Measurements from ENCODE around the gene CHMP2A.

DNA sequence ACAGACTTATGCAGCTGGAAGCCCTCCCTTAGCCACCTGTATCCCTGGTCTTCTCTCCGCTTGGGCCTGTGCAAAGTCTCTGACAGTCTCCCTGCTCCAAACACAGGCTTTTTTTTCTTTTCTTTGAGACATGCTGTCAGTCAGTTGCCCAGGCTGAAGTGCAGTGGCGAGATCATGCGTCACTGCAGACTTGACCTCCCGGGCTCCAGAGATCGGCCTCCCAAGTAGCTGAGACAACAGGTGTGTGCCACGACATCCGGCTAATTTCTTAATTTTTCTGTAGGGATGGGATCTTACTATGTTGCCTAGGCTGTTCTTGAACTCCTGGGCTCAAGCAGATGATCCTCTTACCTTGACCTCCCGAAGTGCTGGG, 16.7 kb upstream of the CHMP2A start:
- no peak for TF ChIP-seq POLR2AphosphoS5 (IDR thresholded peaks at IDR 0.05; ENCODE audit: low read depth, low read length)
- TF ChIP-seq TAF1 (IDR thresholded peaks at IDR 0.05; ENCODE audit: borderline replicate concordance, insufficient read depth, low read length): no peak
- TF ChIP-seq, protein P1, sequence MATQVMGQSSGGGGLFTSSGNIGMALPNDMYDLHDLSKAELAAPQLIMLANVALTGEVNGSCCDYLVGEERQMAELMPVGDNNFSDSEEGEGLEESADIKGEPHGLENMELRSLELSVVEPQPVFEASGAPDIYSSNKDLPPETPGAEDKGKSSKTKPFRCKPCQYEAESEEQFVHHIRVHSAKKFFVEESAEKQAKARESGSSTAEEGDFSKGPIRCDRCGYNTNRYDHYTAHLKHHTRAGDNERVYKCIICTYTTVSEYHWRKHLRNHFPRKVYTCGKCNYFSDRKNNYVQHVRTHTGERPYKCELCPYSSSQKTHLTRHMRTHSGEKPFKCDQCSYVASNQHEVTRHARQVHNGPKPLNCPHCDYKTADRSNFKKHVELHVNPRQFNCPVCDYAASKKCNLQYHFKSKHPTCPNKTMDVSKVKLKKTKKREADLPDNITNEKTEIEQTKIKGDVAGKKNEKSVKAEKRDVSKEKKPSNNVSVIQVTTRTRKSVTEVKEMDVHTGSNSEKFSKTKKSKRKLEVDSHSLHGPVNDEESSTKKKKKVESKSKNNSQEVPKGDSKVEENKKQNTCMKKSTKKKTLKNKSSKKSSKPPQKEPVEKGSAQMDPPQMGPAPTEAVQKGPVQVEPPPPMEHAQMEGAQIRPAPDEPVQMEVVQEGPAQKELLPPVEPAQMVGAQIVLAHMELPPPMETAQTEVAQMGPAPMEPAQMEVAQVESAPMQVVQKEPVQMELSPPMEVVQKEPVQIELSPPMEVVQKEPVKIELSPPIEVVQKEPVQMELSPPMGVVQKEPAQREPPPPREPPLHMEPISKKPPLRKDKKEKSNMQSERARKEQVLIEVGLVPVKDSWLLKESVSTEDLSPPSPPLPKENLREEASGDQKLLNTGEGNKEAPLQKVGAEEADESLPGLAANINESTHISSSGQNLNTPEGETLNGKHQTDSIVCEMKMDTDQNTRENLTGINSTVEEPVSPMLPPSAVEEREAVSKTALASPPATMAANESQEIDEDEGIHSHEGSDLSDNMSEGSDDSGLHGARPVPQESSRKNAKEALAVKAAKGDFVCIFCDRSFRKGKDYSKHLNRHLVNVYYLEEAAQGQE (IDR thresholded peaks at IDR 0.05; ENCODE audit: insufficient read depth in 1 of 2, low read depth in 2 of 2, low read length in 2 of 2): no peak
- TF ChIP-seq SIN3A (IDR thresholded peaks at IDR 0.05; ENCODE audit: borderline replicate concordance, insufficient read depth, low read length): no peak

All from PFSK-1 (cell line).